ENCODE results near the gene LRRC8E. TPM values are rescaled to one million over a fixed set of nuclear protein-coding genes. Genes with fewer than 3 reads are reported as not detected.

LRRC8E gene
- total RNA-seq, 5 donors from 2014 or later (not counting 1 experiment from before 2014, with no cell fraction given), result 0.06 TPM; not detected in 4

- H3K9me3 ChIP-seq, result no peaks in the 10 kb centered on the region
- CTCF ChIA-PET, result no interaction called here
- Mint-ChIP-seq H3K36me3 (peaks cover 9% of the 10 kb centered on the region), H3K27me3 (no peaks in the 10 kb centered on the region), H3K27ac (no peak overlapping the region), H3K4me1 (peaks cover 0 to 11% (median 8%) of the 10 kb centered on the region in 3 donors), H3K9me3 (no peaks in the 10 kb centered on the region), H3K4me3 (no peak overlapping the region)
- no peak overlapping the region for H3K4me3 ChIP-seq (ENCODE audit: control insufficient read depth in 1 of 2, extremely low read depth in 1 of 2, low read length in 1 of 2)
- POLR2A ChIA-PET, result no interaction called here
- peaks cover 2 to 10% of the 10 kb centered on the region in 2 experiments for H3K4me1 ChIP-seq (ENCODE audit: control insufficient read depth in 1 of 2, extremely low read depth in 1 of 2, insufficient read depth in 2 of 2, low read length in 2 of 2)
- DNase-seq (no peak), ATAC-seq (replicated peaks in 1 of 4) (no peak)
- peaks cover 21 to 54% of the 10 kb centered on the region in 2 donors for H3K36me3 ChIP-seq (ENCODE audit: control insufficient read depth in 2 of 2, extremely low read depth in 1 of 2, insufficient read depth in 1 of 2, low read length in 1 of 2)
- H3K27ac ChIP-seq (ENCODE audit: low read length), result no peak overlapping the region
- no peaks in the 10 kb centered on the region for H3K27me3 ChIP-seq (replicated peaks in 1 of 2; ENCODE audit: control insufficient read depth in 2 of 2, extremely low read depth in 1 of 2, insufficient read depth in 2 of 2, low read length in 1 of 2)
- WGBS (ENCODE audit: insufficient coverage), result 96% methylated on average over 23 of the region's 36 CpGs
Observed at GRCh38 chr19:7931221-7932061, 43.1 kb downstream of the LRRC8E start.

GRCh38 chr19:7932276-7932929 is 44.1 kb downstream of the LRRC8E start:
- H3K36me3 Mint-ChIP-seq, result peaks cover 9% of the 10 kb centered on the region
- no peak overlapping the region for H3K27ac Mint-ChIP-seq
- ChIA-PET CTCF (no interaction called here), POLR2A (no interaction called here)
- H3K4me3 ChIP-seq (ENCODE audit: control insufficient read depth in 1 of 2, extremely low read depth in 1 of 2, low read length in 1 of 2), result no peak overlapping the region
- H3K27ac ChIP-seq (ENCODE audit: low read length), result no peak overlapping the region
- peaks cover 0 to 10% (median 7%) of the 10 kb centered on the region in 3 donors for H3K4me1 Mint-ChIP-seq
- DNase-seq, result no peak
- no peaks in the 10 kb centered on the region for H3K27me3 ChIP-seq (replicated peaks in 1 of 2; ENCODE audit: control insufficient read depth in 2 of 2, extremely low read depth in 1 of 2, insufficient read depth in 2 of 2, low read length in 1 of 2)
- whole genome bisulfite sequencing (ENCODE audit: insufficient coverage), result 96% methylated on average over 19 of the region's 32 CpGs
- no peaks in the 10 kb centered on the region for H3K9me3 ChIP-seq
- no peak for ATAC-seq (replicated peaks in 1 of 4)
- H3K27me3 Mint-ChIP-seq, result no peaks in the 10 kb centered on the region
- peaks cover 28 to 61% of the 10 kb centered on the region in 2 donors for H3K36me3 ChIP-seq (ENCODE audit: control insufficient read depth in 2 of 2, extremely low read depth in 1 of 2, insufficient read depth in 1 of 2, low read length in 1 of 2)
- no peak overlapping the region for H3K4me3 Mint-ChIP-seq
- H3K4me1 ChIP-seq (ENCODE audit: control insufficient read depth in 1 of 2, extremely low read depth in 1 of 2, insufficient read depth in 2 of 2, low read length in 2 of 2), result peaks cover 2 to 7% of the 10 kb centered on the region in 2 experiments
- H3K9me3 Mint-ChIP-seq, result no peaks in the 10 kb centered on the region

- Histone ChIP-seq H3K27me3 (replicated peaks in 1 of 2; ENCODE audit: control insufficient read depth in 2 of 2, extremely low read depth in 1 of 2, insufficient read depth in 2 of 2, low read length in 1 of 2) (no peaks in the 10 kb centered on the region), H3K4me1 (ENCODE audit: control insufficient read depth in 1 of 2, extremely low read depth in 1 of 2, insufficient read depth in 2 of 2, low read length in 2 of 2) (peaks cover 2 to 7% of the 10 kb centered on the region in 2 experiments), H3K27ac (ENCODE audit: low read length) (no peak overlapping the region), H3K9me3 (no peaks in the 10 kb centered on the region), H3K36me3 (ENCODE audit: control insufficient read depth in 2 of 2, extremely low read depth in 1 of 2, insufficient read depth in 1 of 2, low read length in 1 of 2) (peaks cover 30 to 65% of the 10 kb centered on the region in 2 donors), H3K4me3 (ENCODE audit: control insufficient read depth in 1 of 2, extremely low read depth in 1 of 2, low read length in 1 of 2) (no peak overlapping the region)
- H3K36me3 Mint-ChIP-seq, result peaks cover 9% of the 10 kb centered on the region
- WGBS (ENCODE audit: insufficient coverage), result 94% methylated on average over 5 of the region's 10 CpGs
- ChIA-PET POLR2A (no interaction called here), CTCF (no interaction called here)
- H3K27ac Mint-ChIP-seq, result no peak overlapping the region
- ATAC-seq (replicated peaks in 1 of 4) (no peak), DNase-seq (no peak)
- no peaks in the 10 kb centered on the region for H3K9me3 Mint-ChIP-seq
- peaks cover 0 to 10% (median 7%) of the 10 kb centered on the region in 3 donors for H3K4me1 Mint-ChIP-seq
- no peaks in the 10 kb centered on the region for H3K27me3 Mint-ChIP-seq
- no peak overlapping the region for H3K4me3 Mint-ChIP-seq
Observed at GRCh38 chr19:7932930-7933300, 44.6 kb downstream of the LRRC8E start.

- H3K9me3 Mint-ChIP-seq, result no peaks in the 10 kb centered on the region
- WGBS (ENCODE audit: insufficient coverage), result 86% methylated on average over 11 of the region's 14 CpGs
- H3K9me3 ChIP-seq, result no peaks in the 10 kb centered on the region
- H3K27ac Mint-ChIP-seq, result no peak overlapping the region
- no peak for ATAC-seq (replicated peaks in 1 of 4)
- peaks cover 31 to 69% of the 10 kb centered on the region in 2 donors for H3K36me3 ChIP-seq (ENCODE audit: control insufficient read depth in 2 of 2, extremely low read depth in 1 of 2, insufficient read depth in 1 of 2, low read length in 1 of 2)
- H3K4me1 Mint-ChIP-seq, result peaks cover 0 to 10% (median 7%) of the 10 kb centered on the region in 3 donors
- DNase-seq, result no peak
- CTCF ChIA-PET, result no interaction called here
- H3K4me3 Mint-ChIP-seq, result no peak overlapping the region
- H3K27me3 Mint-ChIP-seq, result no peaks in the 10 kb centered on the region
- H3K36me3 Mint-ChIP-seq, result peaks cover 9% of the 10 kb centered on the region
- H3K27me3 ChIP-seq (replicated peaks in 1 of 2; ENCODE audit: control insufficient read depth in 2 of 2, extremely low read depth in 1 of 2, insufficient read depth in 2 of 2, low read length in 1 of 2), result no peaks in the 10 kb centered on the region
- H3K4me3 ChIP-seq (ENCODE audit: control insufficient read depth in 1 of 2, extremely low read depth in 1 of 2, low read length in 1 of 2), result no peak overlapping the region
- POLR2A ChIA-PET, result no interaction called here
- H3K4me1 ChIP-seq (ENCODE audit: control insufficient read depth in 1 of 2, extremely low read depth in 1 of 2, insufficient read depth in 2 of 2, low read length in 2 of 2), result peaks cover 2 to 7% of the 10 kb centered on the region in 2 experiments
- H3K27ac ChIP-seq (ENCODE audit: low read length), result no peak overlapping the region
Observed at GRCh38 chr19:7933411-7933810, 45.1 kb downstream of the LRRC8E start.

- 96% methylated on average over 53 of the region's 55 CpGs for WGBS (ENCODE audit: insufficient coverage)
- peaks cover 31 to 73% of the 10 kb centered on the region in 2 donors for H3K36me3 ChIP-seq (ENCODE audit: control insufficient read depth in 2 of 2, extremely low read depth in 1 of 2, insufficient read depth in 1 of 2, low read length in 1 of 2)
- ATAC-seq (replicated peaks in 1 of 4) (no peak), DNase-seq (no peak)
- no peaks in the 10 kb centered on the region for H3K9me3 ChIP-seq
- no peak overlapping the region for H3K4me3 ChIP-seq (ENCODE audit: control insufficient read depth in 1 of 2, extremely low read depth in 1 of 2, low read length in 1 of 2)
- H3K4me1 Mint-ChIP-seq, result peaks cover 4 to 10% (median 8%) of the 10 kb centered on the region in 3 donors
- H3K4me3 Mint-ChIP-seq, result no peak overlapping the region
- peaks cover 12% of the 10 kb centered on the region for H3K36me3 Mint-ChIP-seq
- POLR2A ChIA-PET, result interaction anchor here in 1 of 2 donors (0.7 kb wide), 1 partner anchor 50 kb away, joined by 3 read pairs; no protein-coding TSS in a partner anchor
- H3K4me1 ChIP-seq (ENCODE audit: control insufficient read depth in 1 of 2, extremely low read depth in 1 of 2, insufficient read depth in 2 of 2, low read length in 2 of 2), result peaks cover 2 to 6% of the 10 kb centered on the region in 2 experiments
- H3K9me3 Mint-ChIP-seq, result no peaks in the 10 kb centered on the region
- H3K27me3 ChIP-seq (replicated peaks in 1 of 2; ENCODE audit: control insufficient read depth in 2 of 2, extremely low read depth in 1 of 2, insufficient read depth in 2 of 2, low read length in 1 of 2), result no peaks in the 10 kb centered on the region
- no peak overlapping the region for H3K27ac Mint-ChIP-seq
- H3K27ac ChIP-seq (ENCODE audit: low read length), result no peak overlapping the region
- no peaks in the 10 kb centered on the region for H3K27me3 Mint-ChIP-seq
- CTCF ChIA-PET, result interaction anchor here in 1 of 2 donors (0.6 kb wide), 1 partner anchor 337 kb away, joined by 7 read pairs; no protein-coding TSS in a partner anchor
Observed at GRCh38 chr19:7933828-7934725, 45.8 kb downstream of the LRRC8E start.

GRCh38 chr19:7934766-7935165 is 46.5 kb downstream of the LRRC8E start:
- Histone ChIP-seq H3K27ac (ENCODE audit: low read length) (no peak overlapping the region), H3K36me3 (ENCODE audit: control insufficient read depth in 2 of 2, extremely low read depth in 1 of 2, insufficient read depth in 1 of 2, low read length in 1 of 2) (peaks cover 31 to 73% of the 10 kb centered on the region in 2 donors), H3K4me3 (ENCODE audit: control insufficient read depth in 1 of 2, extremely low read depth in 1 of 2, low read length in 1 of 2) (no peak overlapping the region), H3K27me3 (replicated peaks in 1 of 2; ENCODE audit: control insufficient read depth in 2 of 2, extremely low read depth in 1 of 2, insufficient read depth in 2 of 2, low read length in 1 of 2) (no peaks in the 10 kb centered on the region), H3K9me3 (no peaks in the 10 kb centered on the region), H3K4me1 (ENCODE audit: control insufficient read depth in 1 of 2, extremely low read depth in 1 of 2, insufficient read depth in 2 of 2, low read length in 2 of 2) (no peaks in the 10 kb centered on the region)
- CTCF ChIA-PET, result interaction anchor here in 1 of 2 donors (0.6 kb wide), 1 partner anchor 338 kb away, joined by 7 read pairs; no protein-coding TSS in a partner anchor
- Mint-ChIP-seq H3K4me3 (no peak overlapping the region), H3K27me3 (no peaks in the 10 kb centered on the region), H3K9me3 (no peaks in the 10 kb centered on the region), H3K27ac (no peak overlapping the region), H3K36me3 (peaks cover 12% of the 10 kb centered on the region), H3K4me1 (peaks cover 4 to 6% (median 5%) of the 10 kb centered on the region in 3 donors)
- ATAC-seq (replicated peaks in 1 of 4) (no peak), DNase-seq (no peak)
- 97% methylated on average over 18 of the region's 21 CpGs for WGBS (ENCODE audit: insufficient coverage)
- POLR2A ChIA-PET, result interaction anchor here in 1 of 2 donors (0.7 kb wide), 1 partner anchor 51 kb away, joined by 3 read pairs; no protein-coding TSS in a partner anchor

All from T-cell (primary cell).